H1 (cell line): ENCODE measurements around the gene CYP11A1. TPM values are rescaled to one million over a fixed set of nuclear protein-coding genes. Genes with fewer than 3 reads are reported as not detected.

Experiments
- KDM1A ChIP-seq: fragments of 200-600, 300-600 bp; sonication (generic); IDR thresholded peaks from 2 replicates; pipeline ENCODE4 v1.7.1; 2016; ENCODE audit warnings: mild to moderate bottlenecking, low read length, borderline replicate concordance
- TCF12 ChIP-seq: IDR thresholded peaks from 2 replicates; pipeline ENCODE4 v1.6.1; 2011; ENCODE audit warnings: low read depth, mild to moderate bottlenecking, low read length
- polyA plus RNA-seq, 7 experiments: library from polyadenylated mRNA; depleted of rRNA in 3 of 7; stranded (reverse) in 5 of 7; unstranded in 2 of 7; fragments of >200 nt in 5 of 7; fragments of 200-250 nt in 2 of 7; gene quantifications; 1 replicate in 5 of 7; 2 replicates in 1 of 7; 4 replicates in 1 of 7; pipeline versions ENCODE4 v1.2.1 to v1.2.3, GENCODE V29; 2011 to 2013; ENCODE audit warnings: missing spikeins in 2 of 7, mixed read lengths in 2 of 7
- total RNA-seq: library from RNA; stranded (reverse); fragmentation: NEBNext Ultra II Directional; extraction: Animal tissue kit (Norgen Biotek cat#: 25700); gene quantifications from 2 replicates; pipeline ENCODE4 v1.2.1, GENCODE V29; 2021

Gene CYP11A1
- total and polyA plus RNA-seq, 2 of the 8 experiments (the other 6 are each of a cell fraction or from before 2014, with no cell fraction given) = 1.9 to 7.2 TPM

DNA sequence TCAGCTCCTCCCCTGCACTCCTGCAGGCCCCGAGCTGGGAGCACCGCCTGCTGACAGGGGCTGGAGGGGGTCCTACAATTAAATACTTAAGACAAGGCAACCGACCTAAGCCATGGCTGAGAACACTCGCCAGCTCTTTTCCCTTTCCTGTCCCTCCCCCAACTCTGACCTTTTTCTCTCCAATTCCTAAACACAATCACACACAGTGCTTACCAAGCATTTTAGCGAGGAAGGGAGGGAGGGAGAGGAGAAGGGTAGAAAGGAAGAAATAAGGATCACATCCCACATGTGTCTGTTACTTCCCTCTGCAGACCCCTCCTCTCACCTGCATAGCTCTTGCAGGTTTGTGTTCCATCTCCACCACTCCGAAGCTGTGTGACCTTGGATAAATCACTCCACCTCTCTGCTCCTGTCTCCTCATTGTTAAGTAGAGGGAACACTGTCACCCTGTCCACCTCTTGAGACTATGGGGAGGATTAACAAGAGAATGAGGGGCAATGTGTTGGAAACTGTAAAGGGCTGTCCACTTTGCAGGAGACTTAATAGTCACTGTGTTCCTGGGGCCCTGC is 63.6 kb downstream of the CYP11A1 start (continued):
- peak; percentile 94; the same call in 1 of the 2 replicates for TF ChIP-seq KDM1A
- TF ChIP-seq TCF12 = no peak
